MM.1S (cell line): ENCODE measurements around the gene TMEM132D.

Source experiments
- DNase-seq: peaks from one replicate; pipeline ENCODE4 v3.0.0-alpha.2; 2015
- H2AFZ ChIP-seq: fragments of 300-600 bp; sonication (generic); 2 replicates; pipeline ENCODE4 v1.6.0; 2016; ENCODE audit warnings: antibody characterized with exemption, low read length
- H3F3A ChIP-seq: fragments of 300-600 bp; sonication (generic); 2 replicates; pipeline ENCODE4 v1.6.1; 2016; ENCODE audit warnings: mild to moderate bottlenecking, antibody characterized with exemption, low read length, moderate library complexity, mixed read lengths; ENCODE audit not compliant: insufficient read depth
- H3K27ac ChIP-seq: fragments of 300-600 bp; sonication (generic); 2 replicates; pipeline ENCODE4 v1.5.1; 2016; ENCODE audit warnings: mild to moderate bottlenecking, low read length
- H3K27me3 ChIP-seq: fragments of 300-600 bp; sonication (generic); replicated peaks from 2 replicates; pipeline ENCODE4 v1.6.0; 2016; ENCODE audit warnings: low read length; ENCODE audit not compliant: insufficient read depth
- H3K36me3 ChIP-seq: fragments of 300-600 bp; sonication (generic); replicated peaks from 2 replicates; pipeline ENCODE4 v1.6.1; 2016; ENCODE audit warnings: mild to moderate bottlenecking, low read length, mixed read lengths; ENCODE audit not compliant: insufficient read depth
- H3K4me1 ChIP-seq: fragments of 300-600 bp; sonication (generic); 2 replicates; pipeline ENCODE4 v1.6.1; 2016; ENCODE audit warnings: low read length, mixed read lengths
- H3K4me2 ChIP-seq: fragments of 300-600 bp; sonication (generic); 2 replicates; pipeline ENCODE4 v1.6.0; 2016; ENCODE audit warnings: low read depth, low read length
- H3K4me3 ChIP-seq: fragments of 300-600 bp; sonication (generic); 2 replicates; pipeline ENCODE4 v1.5.1; 2016; ENCODE audit warnings: low read length, mixed read lengths
- H3K79me2 ChIP-seq: fragments of 300-600 bp; sonication (generic); 2 replicates; pipeline ENCODE4 v1.6.1; 2016; ENCODE audit warnings: mixed run types, low read length, mixed read lengths
- H3K9ac ChIP-seq: fragments of 300-600 bp; sonication (generic); 2 replicates; pipeline ENCODE4 v1.6.1; 2016; ENCODE audit warnings: low read length, mixed read lengths
- H3K9me2 ChIP-seq: fragments of 300-600 bp; sonication (generic); replicated peaks from 2 replicates; pipeline ENCODE4 v1.6.1; 2016; ENCODE audit warnings: mild to moderate bottlenecking, low read length, mixed read lengths; ENCODE audit not compliant: insufficient read depth
- H3K9me3 ChIP-seq: fragments of 300-600 bp; sonication (generic); replicated peaks from 2 replicates; pipeline ENCODE4 v1.6.1; 2016; ENCODE audit warnings: mild to moderate bottlenecking, low read length, mixed read lengths; ENCODE audit not compliant: insufficient read depth
- H4K20me1 ChIP-seq: fragments of 300-600 bp; sonication (generic); 2 replicates; pipeline ENCODE4 v1.6.1; 2016; ENCODE audit warnings: mild to moderate bottlenecking, low read length, moderate library complexity, mixed read lengths; ENCODE audit not compliant: insufficient read depth
- CTCF ChIP-seq: fragments of 300-600 bp; sonication (generic); IDR thresholded peaks from 2 replicates; pipeline ENCODE4 v1.5.1; 2016; ENCODE audit warnings: antibody characterized with exemption, low read length, mixed read lengths
- EZH2 ChIP-seq: fragments of 300-600 bp; sonication (generic); optimal IDR thresholded peaks from 2 replicates; pipeline ENCODE3; 2017; ENCODE audit warnings: low read depth, mild to moderate bottlenecking, antibody characterized with exemption, low read length, mixed read lengths
- EZH2phosphoT487 ChIP-seq: fragments of 300-600 bp; sonication (generic); IDR thresholded peaks from 2 replicates; pipeline ENCODE4 v1.6.1; 2018; ENCODE audit warnings: antibody characterized with exemption, low read length

TMEM132D gene

GRCh38 chr12:129332286-129332685 lies 571.5 kb downstream of the TMEM132D start:
- Histone ChIP-seq H3K4me3 (no peak overlapping the region), H3K36me3 (no peaks in the 10 kb centered on the region), H3K9me2 (no peaks in the 10 kb centered on the region), H3K4me1 (no peaks in the 10 kb centered on the region), H3K9ac (no peak overlapping the region), H3K27me3 (no peaks in the 10 kb centered on the region), H3K9me3 (no peaks in the 10 kb centered on the region), H3K4me2 (no peak overlapping the region), H3K79me2 (no peaks in the 10 kb centered on the region), H3K27ac (no peak overlapping the region), H3F3A (no peaks in the 10 kb centered on the region), H4K20me1 (no peaks in the 10 kb centered on the region), H2AFZ (no peak overlapping the region)
- no peak for TF ChIP-seq CTCF
- TF ChIP-seq EZH2phosphoT487, result no peak
- TF ChIP-seq EZH2, result no peak
- no peak for DNase-seq

- Histone ChIP-seq H3K27ac (no peak overlapping the region), H3K9ac (no peak overlapping the region), H3K79me2 (no peaks in the 10 kb centered on the region), H3K4me2 (no peak overlapping the region), H3K27me3 (no peaks in the 10 kb centered on the region), H2AFZ (no peak overlapping the region), H3K9me2 (no peaks in the 10 kb centered on the region), H3K36me3 (no peaks in the 10 kb centered on the region), H3F3A (no peaks in the 10 kb centered on the region), H3K4me3 (no peak overlapping the region), H4K20me1 (no peaks in the 10 kb centered on the region), H3K4me1 (no peaks in the 10 kb centered on the region), H3K9me3 (no peaks in the 10 kb centered on the region)
- no peak for DNase-seq
- TF ChIP-seq CTCF, result no peak
- no peak for TF ChIP-seq EZH2phosphoT487
- no peak for TF ChIP-seq EZH2
These were observed 572.3 kb downstream of the TMEM132D start for GRCh38 chr12:129331356-129332085.

- Histone ChIP-seq H3K4me1 (no peaks in the 10 kb centered on the region), H4K20me1 (no peaks in the 10 kb centered on the region), H3K27me3 (no peaks in the 10 kb centered on the region), H3K9me3 (no peaks in the 10 kb centered on the region), H3K9me2 (no peaks in the 10 kb centered on the region), H3K27ac (no peak overlapping the region), H3K36me3 (no peaks in the 10 kb centered on the region), H3K4me2 (no peak overlapping the region), H3K4me3 (no peak overlapping the region), H3K79me2 (no peaks in the 10 kb centered on the region), H2AFZ (no peak overlapping the region), H3K9ac (no peak overlapping the region), H3F3A (no peaks in the 10 kb centered on the region)
- no peak for TF ChIP-seq CTCF
- no peak for TF ChIP-seq EZH2
- TF ChIP-seq EZH2phosphoT487, result no peak
- DNase-seq, result no peak
These were observed 575.6 kb downstream of the TMEM132D start for GRCh38 chr12:129328235-129328634.
